Endothelial cell of umbilical vein (primary cell): ENCODE results near the gene TBC1D5. TPM values are rescaled to one million over a fixed set of nuclear protein-coding genes. Genes with fewer than 3 reads are reported as not detected.

Experiments
- BruUV-seq: library from RNA; stranded (reverse); fragments of 400-500 nt; replicated peaks from 2 replicates; lab custom pipeline; 2021; lab: Mats Ljungman, UMichigan
- CTCF ChIA-PET: fragments of 300-600, 350-600 bp; sonication (Branson Sonifier 250); formaldehyde crosslinking; loops from one replicate; lab custom pipeline; 2021; ENCODE audit warnings: antibody characterized with exemption, inconsistent platforms; lab: Charles Lee
- POLR2A ChIA-PET: fragments of 300-600, 350-600 bp; sonication (Branson Sonifier 250); formaldehyde crosslinking; loops from one replicate; lab custom pipeline; 2021; ENCODE audit warnings: antibody characterized with exemption, inconsistent platforms; lab: Charles Lee
- DNase-seq: peaks from one replicate; pipeline ENCODE4 v3.0.0-alpha.2; 2011; ENCODE audit warnings: low read depth, low spot score
- FAIRE-seq: peaks from 2 replicates; lab custom pipeline; 2011; peaks lifted over from hg19 to GRCh38; lab: Jason Lieb, UNC
- H2AFZ ChIP-seq: 2 replicates; pipeline ENCODE4 v1.6.0; 2012; ENCODE audit warnings: low read depth, low read length, control low read depth, inconsistent platforms
- H3K27ac ChIP-seq: 2 replicates; pipeline ENCODE4 v1.5.1; 2011; ENCODE audit warnings: low read depth, mild to moderate bottlenecking, control low read depth, low read length, moderate library complexity; ENCODE audit not compliant: insufficient read depth
- H3K27me3 ChIP-seq, 2 experiments: 2 replicates each; pipeline versions ENCODE4 v1.6.0 to v1.6.1; 2011; ENCODE audit warnings: low read length in 2 of 2, mixed read lengths in 1 of 2; ENCODE audit not compliant: control insufficient read depth in 2 of 2, insufficient read depth in 2 of 2
- H3K36me3 ChIP-seq, 2 experiments: 2 replicates in 1 of 2; 3 replicates in 1 of 2; pipeline ENCODE4 v1.5.1; 2011; ENCODE audit warnings: low read length in 2 of 2, mild to moderate bottlenecking in 1 of 2, moderate library complexity in 1 of 2; ENCODE audit not compliant: control insufficient read depth in 2 of 2, insufficient read depth in 2 of 2; ENCODE audit errors: extremely low read depth in 1 of 2
- H3K4me1 ChIP-seq: 3 replicates; pipeline ENCODE4 v1.5.1; 2011; ENCODE audit warnings: mild to moderate bottlenecking, low read length; ENCODE audit not compliant: control insufficient read depth, insufficient read depth; ENCODE audit errors: extremely low read depth
- H3K4me2 ChIP-seq: 2 replicates; pipeline ENCODE4 v1.6.1; 2011; ENCODE audit warnings: low read length, control low read depth, mixed read lengths; ENCODE audit not compliant: insufficient read depth
- H3K4me3 ChIP-seq, 3 experiments: fragments of 200-600 bp in 1 of 3; sonication (generic), shearing (Covaris generic) in 1 of 3; replicated peaks in 1 of 3; 2 replicates each; pipeline ENCODE4 v1.5.1; 2011 to 2016; ENCODE audit warnings: control low read depth in 3 of 3, low read length in 3 of 3, mild to moderate bottlenecking in 2 of 3, inconsistent platforms in 1 of 3, low read depth in 1 of 3, moderate library complexity in 1 of 3; ENCODE audit not compliant: insufficient read depth in 1 of 3
- H3K79me2 ChIP-seq: 2 replicates; pipeline ENCODE4 v1.6.0; 2012; ENCODE audit warnings: low read length, inconsistent platforms; ENCODE audit not compliant: control insufficient read depth, insufficient read depth
- H3K9ac ChIP-seq: replicated peaks from 2 replicates; pipeline ENCODE3; 2011; ENCODE audit warnings: low read length, control low read depth; ENCODE audit not compliant: insufficient read depth; ENCODE audit errors: extremely low read depth
- H3K9me1 ChIP-seq: replicated peaks from 3 replicates; pipeline ENCODE4 v1.6.0; 2011; ENCODE audit warnings: mild to moderate bottlenecking, low read length; ENCODE audit not compliant: control insufficient read depth, insufficient read depth; ENCODE audit errors: extremely low read depth
- H3K9me3 ChIP-seq: replicated peaks from 2 replicates; pipeline ENCODE4 v1.5.1; 2012; ENCODE audit warnings: low read length, inconsistent platforms; ENCODE audit not compliant: control insufficient read depth, insufficient read depth
- H4K20me1 ChIP-seq: replicated peaks from 2 replicates; pipeline ENCODE3; 2011; ENCODE audit warnings: mild to moderate bottlenecking, low read length; ENCODE audit not compliant: control insufficient read depth, insufficient read depth; ENCODE audit errors: extremely low read depth
- EZH2 ChIP-seq: IDR thresholded peaks from 2 replicates; pipeline ENCODE4 v1.6.1; 2012; ENCODE audit warnings: borderline replicate concordance, low read depth, mild to moderate bottlenecking, moderate library complexity, low read length, inconsistent platforms; ENCODE audit not compliant: severe bottlenecking
- FOS ChIP-seq: IDR thresholded peaks from 2 replicates; pipeline ENCODE4 v1.6.1; 2011; ENCODE audit warnings: mild to moderate bottlenecking, low read length, moderate library complexity, borderline replicate concordance; ENCODE audit not compliant: insufficient read depth
- GATA2 ChIP-seq: IDR thresholded peaks from 2 replicates; pipeline ENCODE4 v1.7.0; 2011; ENCODE audit warnings: low read depth, mild to moderate bottlenecking, moderate library complexity, mixed read lengths, low read length; ENCODE audit not compliant: insufficient read length, insufficient read depth
- JUN ChIP-seq: IDR thresholded peaks from 2 replicates; pipeline ENCODE4 v1.6.1; 2011; ENCODE audit warnings: borderline replicate concordance, low read depth; ENCODE audit not compliant: insufficient read length, insufficient read depth
- MYC ChIP-seq: IDR thresholded peaks from one replicate; pipeline ENCODE4 v1.6.1; 2011; ENCODE audit warnings: mild to moderate bottlenecking, low read depth, low read length
- POLR2A ChIP-seq: IDR thresholded peaks from 2 replicates; pipeline ENCODE4 v1.6.1; 2012; ENCODE audit warnings: low read depth, mild to moderate bottlenecking, control low read depth, low read length
- POLR2AphosphoS5 ChIP-seq: IDR thresholded peaks from 2 replicates; pipeline ENCODE4 v1.6.1; 2012; ENCODE audit warnings: low read depth, mild to moderate bottlenecking, control low read depth, low read length, moderate library complexity; ENCODE audit not compliant: insufficient read depth
- dilution Hi-C: fragments of 300-500 bp; cut with MboI; formaldehyde crosslinking; loops from one replicate; pipeline ENCODE4 v1.15.0; 2019; ENCODE audit warnings: low sequenced_read_pairs; ENCODE audit not compliant: extremely low pct_ligation_motif_present
- intact Hi-C: fragments of 100-400 bp; cut with micrococcal nuclease; formaldehyde crosslinking; loops from one replicate; pipeline ENCODE4 v1.10.0; 2022
- polyA plus RNA-seq, 4 experiments: library from polyadenylated mRNA; depleted of rRNA in 3 of 4; stranded (reverse) in 3 of 4; unstranded in 1 of 4; fragments of >200 nt; gene quantifications; 2 replicates each; pipeline versions ENCODE4 v1.2.1 to v1.2.3, GENCODE V29; 2011 to 2012; ENCODE audit warnings: missing spikeins in 1 of 4
- total RNA-seq: library from RNA; stranded (reverse); gene quantifications from 2 replicates; pipeline ENCODE4 v1.2.3, GENCODE V29; 2021
- TF ChIP-seq, protein P1 (sequence below), 2 donors: IDR thresholded peaks; 1 replicate in 1 of 2; 2 replicates in 1 of 2; pipeline ENCODE4 v1.5.1; 2011; ENCODE audit warnings: low read length in 2 of 2, mild to moderate bottlenecking in 2 of 2, moderate library complexity in 2 of 2, control low read depth in 1 of 2, inconsistent platforms in 1 of 2, low read depth in 1 of 2; ENCODE audit not compliant: insufficient read depth in 1 of 2; ENCODE audit errors: extremely low read depth in 1 of 2
- TF ChIP-seq, protein P2 (sequence below): IDR thresholded peaks from 2 replicates; pipeline ENCODE4 v1.6.1; 2011; ENCODE audit not compliant: insufficient read depth, insufficient read length

Gene TBC1D5
- total and polyA plus RNA-seq, 2 donors (not counting 3 experiments of a cell fraction or from before 2014, with no cell fraction given), result 17.5 to 44.7 TPM

DNA sequence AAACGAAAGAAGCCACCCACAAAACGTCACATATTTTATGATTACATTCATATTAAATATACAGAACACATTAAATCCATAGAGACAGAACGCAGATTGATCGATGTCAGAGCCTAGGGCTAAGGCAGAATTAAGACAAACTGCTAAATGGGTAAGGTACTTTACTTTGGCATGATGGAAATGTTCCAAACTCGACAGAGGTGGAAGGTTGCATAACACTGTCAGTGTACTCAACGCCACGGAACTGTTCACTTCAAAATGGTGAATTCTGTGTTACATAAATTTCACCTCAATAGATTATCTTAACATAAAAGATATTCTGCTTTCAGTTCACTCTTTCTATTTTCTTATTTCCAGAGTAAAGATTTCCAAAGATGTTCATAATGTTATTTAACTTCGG is 158.4 kb downstream of the TBC1D5 start:
- H3K9me1 ChIP-seq, result no peaks in the 10 kb centered on the region
- BruUV-seq, result no TSS peak
- no peaks in the 10 kb centered on the region for H3K27me3 ChIP-seq
- ChIA-PET POLR2A (no interaction called here), CTCF (no interaction called here)
- FAIRE-seq, result no peak
- H3K79me2 ChIP-seq, result no peaks in the 10 kb centered on the region
- intact Hi-C loops, result no loop called here
- peaks cover 12% of the 10 kb centered on the region for H3K4me1 ChIP-seq
- H3K4me2 ChIP-seq, result no peak overlapping the region
- no peak for DNase-seq
- dilution Hi-C loops, result no loop called here
- no peak overlapping the region for H3K27ac ChIP-seq
- no peak overlapping the region for H2AFZ ChIP-seq
- no peaks in the 10 kb centered on the region for H3K36me3 ChIP-seq
- no peak for TF ChIP-seq POLR2A
- no peak for TF ChIP-seq POLR2AphosphoS5
- no peak for TF ChIP-seq JUN
- TF ChIP-seq, protein P1, sequence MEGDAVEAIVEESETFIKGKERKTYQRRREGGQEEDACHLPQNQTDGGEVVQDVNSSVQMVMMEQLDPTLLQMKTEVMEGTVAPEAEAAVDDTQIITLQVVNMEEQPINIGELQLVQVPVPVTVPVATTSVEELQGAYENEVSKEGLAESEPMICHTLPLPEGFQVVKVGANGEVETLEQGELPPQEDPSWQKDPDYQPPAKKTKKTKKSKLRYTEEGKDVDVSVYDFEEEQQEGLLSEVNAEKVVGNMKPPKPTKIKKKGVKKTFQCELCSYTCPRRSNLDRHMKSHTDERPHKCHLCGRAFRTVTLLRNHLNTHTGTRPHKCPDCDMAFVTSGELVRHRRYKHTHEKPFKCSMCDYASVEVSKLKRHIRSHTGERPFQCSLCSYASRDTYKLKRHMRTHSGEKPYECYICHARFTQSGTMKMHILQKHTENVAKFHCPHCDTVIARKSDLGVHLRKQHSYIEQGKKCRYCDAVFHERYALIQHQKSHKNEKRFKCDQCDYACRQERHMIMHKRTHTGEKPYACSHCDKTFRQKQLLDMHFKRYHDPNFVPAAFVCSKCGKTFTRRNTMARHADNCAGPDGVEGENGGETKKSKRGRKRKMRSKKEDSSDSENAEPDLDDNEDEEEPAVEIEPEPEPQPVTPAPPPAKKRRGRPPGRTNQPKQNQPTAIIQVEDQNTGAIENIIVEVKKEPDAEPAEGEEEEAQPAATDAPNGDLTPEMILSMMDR (IDR thresholded peaks at IDR 0.05; ENCODE audit: extremely low read depth in 1 of 2, insufficient read depth in 1 of 2, low read depth in 1 of 2, low read length in 2 of 2), result no peak
- no peak for TF ChIP-seq MYC
- no peak for TF ChIP-seq GATA2
- no peak for TF ChIP-seq FOS
- TF ChIP-seq, protein P2, sequence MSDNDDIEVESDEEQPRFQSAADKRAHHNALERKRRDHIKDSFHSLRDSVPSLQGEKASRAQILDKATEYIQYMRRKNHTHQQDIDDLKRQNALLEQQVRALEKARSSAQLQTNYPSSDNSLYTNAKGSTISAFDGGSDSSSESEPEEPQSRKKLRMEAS, result no peak
- TF ChIP-seq EZH2, result no peak
- H4K20me1 ChIP-seq, result no peaks in the 10 kb centered on the region
- H3K9ac ChIP-seq, result no peak overlapping the region
- no peak overlapping the region for H3K4me3 ChIP-seq
- no peaks in the 10 kb centered on the region for H3K9me3 ChIP-seq
